Uterus (tissue), 2 donors: ENCODE data around the gene ILDR2.

Experiments used
- POLR2A ChIP-seq, 2 donors: fragments of 450-650 bp; IDR thresholded peaks; one replicate each; pipeline ENCODE4 v1.6.1; 2016; ENCODE audit warnings: antibody characterized with exemption in 2 of 2, mild to moderate bottlenecking in 1 of 2, moderate library complexity in 1 of 2
- TF ChIP-seq, protein P1 (sequence below), 4 experiments: fragments of 200-600 bp in 2 of 4; fragments of 450-650 bp in 2 of 4; sonication (generic) in 2 of 4; IDR thresholded peaks; one replicate each; pipeline ENCODE4 v1.5.1; 2016 to 2019; ENCODE audit warnings: antibody characterized with exemption in 4 of 4, mild to moderate bottlenecking in 2 of 4, moderate library complexity in 1 of 4

DNA sequence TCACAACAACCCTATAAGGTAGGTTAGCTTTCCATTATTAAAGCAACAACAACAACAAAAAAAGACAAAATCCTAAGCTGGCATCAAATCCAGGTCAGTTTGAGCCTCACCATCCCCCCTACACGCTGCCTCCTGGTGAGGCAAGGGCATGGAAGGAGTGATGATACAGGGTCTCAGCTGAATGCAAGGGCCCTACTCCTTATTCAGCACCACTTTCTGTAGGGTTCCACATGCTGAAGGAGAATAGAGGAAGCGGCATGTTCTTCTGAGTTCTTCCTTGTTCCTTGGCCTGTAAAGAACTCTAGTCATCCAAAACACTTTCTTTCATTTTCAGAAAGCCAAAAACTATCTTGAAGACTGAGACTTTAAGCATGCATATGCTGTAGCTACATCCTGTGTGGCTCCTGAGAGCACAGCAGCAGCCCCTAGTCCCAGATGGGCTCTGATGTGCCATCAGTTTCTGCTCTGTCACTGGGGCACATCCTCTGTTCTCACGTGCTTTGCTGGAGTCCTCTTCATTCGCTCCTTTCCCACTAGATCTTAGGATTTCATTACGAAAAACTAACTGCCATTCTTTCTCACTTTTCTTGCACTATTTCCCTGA, 6.2 kb downstream of the ILDR2 start:
- no peak for TF ChIP-seq POLR2A (IDR thresholded peaks at IDR 0.05)
- TF ChIP-seq, protein P1, sequence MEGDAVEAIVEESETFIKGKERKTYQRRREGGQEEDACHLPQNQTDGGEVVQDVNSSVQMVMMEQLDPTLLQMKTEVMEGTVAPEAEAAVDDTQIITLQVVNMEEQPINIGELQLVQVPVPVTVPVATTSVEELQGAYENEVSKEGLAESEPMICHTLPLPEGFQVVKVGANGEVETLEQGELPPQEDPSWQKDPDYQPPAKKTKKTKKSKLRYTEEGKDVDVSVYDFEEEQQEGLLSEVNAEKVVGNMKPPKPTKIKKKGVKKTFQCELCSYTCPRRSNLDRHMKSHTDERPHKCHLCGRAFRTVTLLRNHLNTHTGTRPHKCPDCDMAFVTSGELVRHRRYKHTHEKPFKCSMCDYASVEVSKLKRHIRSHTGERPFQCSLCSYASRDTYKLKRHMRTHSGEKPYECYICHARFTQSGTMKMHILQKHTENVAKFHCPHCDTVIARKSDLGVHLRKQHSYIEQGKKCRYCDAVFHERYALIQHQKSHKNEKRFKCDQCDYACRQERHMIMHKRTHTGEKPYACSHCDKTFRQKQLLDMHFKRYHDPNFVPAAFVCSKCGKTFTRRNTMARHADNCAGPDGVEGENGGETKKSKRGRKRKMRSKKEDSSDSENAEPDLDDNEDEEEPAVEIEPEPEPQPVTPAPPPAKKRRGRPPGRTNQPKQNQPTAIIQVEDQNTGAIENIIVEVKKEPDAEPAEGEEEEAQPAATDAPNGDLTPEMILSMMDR (IDR thresholded peaks at IDR 0.05) = no peak
